ENCODE data around the gene KAT5. TPM values are rescaled to one million over a fixed set of nuclear protein-coding genes. Genes with fewer than 3 reads are reported as not detected.
A peak's percentile ranks its signal among the peaks of the same experiment; 100 is the strongest.

KAT5 gene
- total and polyA plus RNA-seq, 2 of the 13 experiments (the other 11 are each of a cell fraction or from before 2014, with no cell fraction given): 35.2 to 48.3 TPM

DNA sequence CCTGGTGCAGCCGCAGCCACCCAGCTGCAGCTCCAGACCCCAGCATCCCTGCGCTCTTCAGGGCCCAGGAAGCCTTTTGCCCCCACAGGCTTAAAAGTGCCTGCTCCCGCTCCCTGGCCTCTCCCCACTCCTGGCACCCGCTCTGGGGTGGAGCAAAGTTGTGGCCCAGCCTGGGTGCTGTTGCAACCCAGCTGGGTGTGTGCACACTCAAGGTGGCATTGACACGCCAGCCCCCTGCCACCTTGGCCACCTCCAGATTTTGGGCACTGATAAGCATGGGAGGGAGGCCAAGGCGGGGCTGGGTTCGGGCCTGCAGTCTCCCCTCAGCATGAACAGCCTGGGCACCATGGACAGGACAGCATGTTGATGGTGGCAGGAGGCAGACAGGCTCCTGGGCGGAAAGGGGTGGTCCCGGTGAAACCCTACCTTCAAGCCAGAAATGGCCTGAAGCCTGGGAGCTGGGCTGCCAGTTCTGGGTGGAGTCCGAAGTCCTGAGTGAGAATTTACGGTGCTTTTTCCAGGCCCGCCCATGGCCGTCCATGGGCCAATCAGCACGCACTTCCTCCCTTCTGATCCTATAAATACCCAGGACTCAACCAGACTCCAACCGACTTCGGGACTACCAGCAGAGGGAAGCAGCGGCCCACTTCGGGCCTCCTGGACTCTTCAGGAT lies 32.1 kb downstream of the KAT5 start (continued):
- TF ChIP-seq XRCC5 (optimal IDR thresholded peaks at IDR 0.05; ENCODE audit: low read length) (peak; percentile 57), ADNP (CRISPR knock-in tag; IDR thresholded peaks at IDR 0.05) (0 out of 2 replicates have a peak, but pooled peaks have one; percentile 55), CEBPG (CRISPR knock-in tag; IDR thresholded peaks at IDR 0.05) (no peak), SATB2 (CRISPR knock-in tag; IDR thresholded peaks at IDR 0.05) (no peak), KDM3A (CRISPR knock-in tag; IDR thresholded peaks at IDR 0.05; ENCODE audit: low read depth) (0 out of 2 replicates have a peak, but pooled peaks have one; percentile 40), MED13 (CRISPR knock-in tag; IDR thresholded peaks at IDR 0.05) (no peak), GATAD1 (CRISPR knock-in tag; IDR thresholded peaks at IDR 0.05) (peak; percentile 55; the same call in 1 of the 2 replicates), RBFOX2 (IDR thresholded peaks at IDR 0.05; ENCODE audit: low read depth, low read length) (no peak), NAIF1 (CRISPR knock-in tag; IDR thresholded peaks at IDR 0.05; ENCODE audit: borderline replicate concordance) (no peak), MAFG (CRISPR knock-in tag; IDR thresholded peaks at IDR 0.05) (no peak), ZNF20 (CRISPR knock-in tag; IDR thresholded peaks at IDR 0.05) (no peak), CCDC6 (CRISPR knock-in tag; IDR thresholded peaks at IDR 0.05) (no peak), KDM5A (IDR thresholded peaks at IDR 0.05; ENCODE audit: borderline replicate concordance, low read length) (no peak), ZNF761 (CRISPR knock-in tag; conservative IDR thresholded peaks at IDR 0.05) (no peak), MBNL3 (CRISPR knock-in tag; conservative IDR thresholded peaks at IDR 0.05) (no peak), ZC3H4 (CRISPR knock-in tag; IDR thresholded peaks at IDR 0.05; ENCODE audit: borderline replicate concordance) (no peak), NKX3-1 (CRISPR knock-in tag; IDR thresholded peaks at IDR 0.05) (no peak), CHD2 (IDR thresholded peaks at IDR 0.05; ENCODE audit: low read depth, low read length) (no peak), HNRNPLL (IDR thresholded peaks at IDR 0.05; ENCODE audit: low read depth, low read length, poor library complexity, severe bottlenecking) (peak; percentile 13), RBM22 (optimal IDR thresholded peaks at IDR 0.05; ENCODE audit: low read length) (no peak), SRSF1 (optimal IDR thresholded peaks at IDR 0.05; ENCODE audit: low read depth, low read length) (no peak), RCOR2 (CRISPR knock-in tag; IDR thresholded peaks at IDR 0.05) (no peak), DMAP1 (CRISPR knock-in tag; IDR thresholded peaks at IDR 0.05) (no peak), MEIS2 (CRISPR knock-in tag; IDR thresholded peaks at IDR 0.05) (0 out of 2 replicates have a peak, but pooled peaks have one; percentile 43), ZBTB4 (CRISPR knock-in tag; IDR thresholded peaks at IDR 0.05; ENCODE audit: borderline replicate concordance) (no peak), DNMT3B (CRISPR knock-in tag; conservative IDR thresholded peaks at IDR 0.05) (no peak), ZC3H13 (CRISPR knock-in tag; IDR thresholded peaks at IDR 0.05) (no peak), EED (CRISPR knock-in tag; IDR thresholded peaks at IDR 0.05) (0 out of 2 replicates have a peak, but pooled peaks have one; percentile 61)
- TF ChIP-seq, protein P1, sequence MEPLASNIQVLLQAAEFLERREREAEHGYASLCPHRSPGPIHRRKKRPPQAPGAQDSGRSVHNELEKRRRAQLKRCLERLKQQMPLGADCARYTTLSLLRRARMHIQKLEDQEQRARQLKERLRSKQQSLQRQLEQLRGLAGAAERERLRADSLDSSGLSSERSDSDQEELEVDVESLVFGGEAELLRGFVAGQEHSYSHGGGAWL (CRISPR knock-in tag; IDR thresholded peaks at IDR 0.05): no peak
- TF ChIP-seq, protein P2, sequence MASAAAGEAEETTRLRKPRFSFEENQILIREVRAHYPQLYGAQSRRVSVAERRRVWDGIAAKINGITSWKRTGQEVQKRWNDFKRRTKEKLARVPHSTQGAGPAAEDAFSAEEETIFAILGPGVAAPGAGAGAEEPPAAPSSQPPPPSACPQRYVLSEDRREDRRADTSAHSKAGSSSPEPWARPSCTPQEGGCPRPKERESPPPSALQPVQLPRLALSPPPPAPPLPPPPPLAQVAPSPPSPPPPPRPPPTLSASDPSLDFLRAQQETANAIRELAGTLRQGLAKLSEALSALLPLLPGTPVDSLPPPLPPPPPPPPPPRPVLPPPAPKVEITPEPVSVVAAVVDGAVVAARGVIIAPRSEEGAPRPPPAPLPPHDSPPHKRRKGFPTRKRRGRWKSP (CRISPR knock-in tag; IDR thresholded peaks at IDR 0.05): no peak
